ENCODE results near the gene PTPN14. TPM values are rescaled to one million over a fixed set of nuclear protein-coding genes. Genes with fewer than 3 reads are reported as not detected.
A peak's percentile ranks its signal among the peaks of the same experiment; 100 is the strongest.

Gene PTPN14
- total RNA-seq, 1 experiment from 2014 or later, result 88.4 TPM

DNA sequence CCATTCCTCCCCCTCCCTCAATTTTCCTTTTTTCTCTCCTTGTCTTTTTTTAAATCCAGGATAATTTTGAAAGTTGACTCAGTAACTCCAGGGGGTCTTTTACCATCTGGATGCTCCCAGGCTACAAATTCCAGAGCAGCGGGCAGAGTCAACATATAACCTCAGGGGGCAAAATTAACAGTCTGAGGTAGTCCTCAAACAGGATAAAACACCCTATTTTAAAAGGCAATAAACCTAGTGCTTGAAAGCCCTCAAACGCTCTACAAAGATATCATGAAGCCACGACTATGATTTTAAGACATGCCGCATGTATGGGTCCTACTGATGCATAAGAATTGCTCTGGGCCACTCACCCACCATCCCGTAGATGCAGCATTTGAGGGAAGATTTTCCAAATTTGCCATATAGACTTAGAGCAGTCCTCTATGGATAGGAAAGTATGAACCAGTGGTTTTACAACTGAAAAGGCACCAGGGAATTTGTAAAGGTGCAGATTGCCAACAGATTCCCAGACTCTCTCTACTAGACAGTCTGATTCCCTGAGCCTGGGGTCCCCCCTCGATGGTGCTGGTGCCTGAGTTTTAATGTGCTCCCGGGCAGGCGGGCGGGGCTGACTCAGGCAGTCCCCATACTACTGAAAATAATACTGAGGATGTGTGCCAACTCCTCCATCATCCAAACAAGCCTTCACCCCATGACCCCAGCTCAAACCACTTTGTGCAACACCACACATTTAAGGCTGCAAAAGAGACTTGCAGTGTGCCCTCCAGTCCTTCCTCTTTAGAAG, 37.2 kb downstream of the PTPN14 start:
- ATAC-seq (peak; percentile 81), DNase-seq (ENCODE audit: low spot score) (no peak)
- Mint-ChIP-seq H3K9me3 (peaks cover 30% of the 10 kb centered on the region), H3K27me3 (ENCODE audit: low read depth) (peaks cover 10% of the 10 kb centered on the region), H3K4me1 (peaks cover 45% of the 10 kb centered on the region), H3K36me3 (peaks cover 32% of the 10 kb centered on the region), H3K27ac (peak overlapping the region; percentile 5), H3K4me3 (peak overlapping the region; percentile 6)
- TF ChIP-seq, protein P1, sequence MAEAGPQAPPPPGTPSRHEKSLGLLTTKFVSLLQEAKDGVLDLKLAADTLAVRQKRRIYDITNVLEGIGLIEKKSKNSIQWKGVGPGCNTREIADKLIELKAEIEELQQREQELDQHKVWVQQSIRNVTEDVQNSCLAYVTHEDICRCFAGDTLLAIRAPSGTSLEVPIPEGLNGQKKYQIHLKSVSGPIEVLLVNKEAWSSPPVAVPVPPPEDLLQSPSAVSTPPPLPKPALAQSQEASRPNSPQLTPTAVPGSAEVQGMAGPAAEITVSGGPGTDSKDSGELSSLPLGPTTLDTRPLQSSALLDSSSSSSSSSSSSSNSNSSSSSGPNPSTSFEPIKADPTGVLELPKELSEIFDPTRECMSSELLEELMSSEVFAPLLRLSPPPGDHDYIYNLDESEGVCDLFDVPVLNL (CRISPR knock-in tag; IDR thresholded peaks at IDR 0.05; ENCODE audit: borderline replicate concordance, low read depth), result no peak
- TF ChIP-seq CREM (CRISPR knock-in tag; IDR thresholded peaks at IDR 0.05), result no peak
- TF ChIP-seq ZNF423 (CRISPR knock-in tag; IDR thresholded peaks at IDR 0.05), result peak; percentile 76; the same call in 1 of the 2 replicates
- no peak for TF ChIP-seq SMAD4 (CRISPR knock-in tag; IDR thresholded peaks at IDR 0.05)
- TF ChIP-seq, protein P2, sequence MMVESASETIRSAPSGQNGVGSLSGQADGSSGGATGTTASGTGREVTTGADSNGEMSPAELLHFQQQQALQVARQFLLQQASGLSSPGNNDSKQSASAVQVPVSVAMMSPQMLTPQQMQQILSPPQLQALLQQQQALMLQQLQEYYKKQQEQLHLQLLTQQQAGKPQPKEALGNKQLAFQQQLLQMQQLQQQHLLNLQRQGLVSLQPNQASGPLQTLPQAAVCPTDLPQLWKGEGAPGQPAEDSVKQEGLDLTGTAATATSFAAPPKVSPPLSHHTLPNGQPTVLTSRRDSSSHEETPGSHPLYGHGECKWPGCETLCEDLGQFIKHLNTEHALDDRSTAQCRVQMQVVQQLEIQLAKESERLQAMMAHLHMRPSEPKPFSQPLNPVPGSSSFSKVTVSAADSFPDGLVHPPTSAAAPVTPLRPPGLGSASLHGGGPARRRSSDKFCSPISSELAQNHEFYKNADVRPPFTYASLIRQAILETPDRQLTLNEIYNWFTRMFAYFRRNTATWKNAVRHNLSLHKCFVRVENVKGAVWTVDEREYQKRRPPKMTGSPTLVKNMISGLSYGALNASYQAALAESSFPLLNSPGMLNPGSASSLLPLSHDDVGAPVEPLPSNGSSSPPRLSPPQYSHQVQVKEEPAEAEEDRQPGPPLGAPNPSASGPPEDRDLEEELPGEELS (CRISPR knock-in tag; IDR thresholded peaks at IDR 0.05), result no peak
- no peak for TF ChIP-seq HMGA2 (CRISPR knock-in tag; IDR thresholded peaks at IDR 0.05)
- ChIA-PET POLR2A (no interaction called here), CTCF (no interaction called here)

DNA sequence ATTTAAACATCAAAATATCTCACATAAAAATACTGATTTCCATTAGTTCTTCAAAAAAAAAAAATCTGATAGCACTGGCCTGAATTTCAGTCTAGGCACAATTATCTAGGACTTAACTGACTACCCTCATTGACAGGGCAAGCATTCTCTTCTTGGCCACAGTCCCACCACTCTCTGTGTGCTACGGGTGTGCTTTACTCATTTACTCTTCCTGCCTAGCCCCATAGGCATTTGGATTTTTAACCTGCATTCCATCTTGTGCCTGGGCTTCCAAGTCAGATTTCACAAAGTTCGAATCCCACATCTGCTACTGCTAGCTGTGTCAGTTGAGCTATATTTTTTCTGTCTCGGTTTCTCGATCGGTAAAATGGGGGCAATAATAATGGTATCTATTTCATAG, 38.0 kb downstream of the PTPN14 start:
- DNase-seq (ENCODE audit: low spot score), result no peak
- no peak for ATAC-seq
- ChIA-PET POLR2A (no interaction called here), CTCF (no interaction called here)
- Mint-ChIP-seq H3K9me3 (peaks cover 36% of the 10 kb centered on the region), H3K4me3 (no peak overlapping the region), H3K4me1 (peaks cover 46% of the 10 kb centered on the region), H3K36me3 (peaks cover 39% of the 10 kb centered on the region), H3K27ac (no peak overlapping the region; the same call in 1 of the 2 replicates), H3K27me3 (ENCODE audit: low read depth) (peaks cover 10% of the 10 kb centered on the region)
- TF ChIP-seq, protein P3, sequence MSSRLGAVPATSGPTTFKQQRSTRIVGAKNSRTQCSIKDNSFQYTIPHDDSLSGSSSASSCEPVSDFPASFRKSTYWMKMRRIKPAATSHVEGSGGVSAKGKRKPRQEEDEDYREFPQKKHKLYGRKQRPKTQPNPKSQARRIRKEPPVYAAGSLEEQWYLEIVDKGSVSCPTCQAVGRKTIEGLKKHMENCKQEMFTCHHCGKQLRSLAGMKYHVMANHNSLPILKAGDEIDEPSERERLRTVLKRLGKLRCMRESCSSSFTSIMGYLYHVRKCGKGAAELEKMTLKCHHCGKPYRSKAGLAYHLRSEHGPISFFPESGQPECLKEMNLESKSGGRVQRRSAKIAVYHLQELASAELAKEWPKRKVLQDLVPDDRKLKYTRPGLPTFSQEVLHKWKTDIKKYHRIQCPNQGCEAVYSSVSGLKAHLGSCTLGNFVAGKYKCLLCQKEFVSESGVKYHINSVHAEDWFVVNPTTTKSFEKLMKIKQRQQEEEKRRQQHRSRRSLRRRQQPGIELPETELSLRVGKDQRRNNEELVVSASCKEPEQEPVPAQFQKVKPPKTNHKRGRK (CRISPR knock-in tag; IDR thresholded peaks at IDR 0.05; ENCODE audit: borderline replicate concordance), result no peak
- TF ChIP-seq, protein P4, sequence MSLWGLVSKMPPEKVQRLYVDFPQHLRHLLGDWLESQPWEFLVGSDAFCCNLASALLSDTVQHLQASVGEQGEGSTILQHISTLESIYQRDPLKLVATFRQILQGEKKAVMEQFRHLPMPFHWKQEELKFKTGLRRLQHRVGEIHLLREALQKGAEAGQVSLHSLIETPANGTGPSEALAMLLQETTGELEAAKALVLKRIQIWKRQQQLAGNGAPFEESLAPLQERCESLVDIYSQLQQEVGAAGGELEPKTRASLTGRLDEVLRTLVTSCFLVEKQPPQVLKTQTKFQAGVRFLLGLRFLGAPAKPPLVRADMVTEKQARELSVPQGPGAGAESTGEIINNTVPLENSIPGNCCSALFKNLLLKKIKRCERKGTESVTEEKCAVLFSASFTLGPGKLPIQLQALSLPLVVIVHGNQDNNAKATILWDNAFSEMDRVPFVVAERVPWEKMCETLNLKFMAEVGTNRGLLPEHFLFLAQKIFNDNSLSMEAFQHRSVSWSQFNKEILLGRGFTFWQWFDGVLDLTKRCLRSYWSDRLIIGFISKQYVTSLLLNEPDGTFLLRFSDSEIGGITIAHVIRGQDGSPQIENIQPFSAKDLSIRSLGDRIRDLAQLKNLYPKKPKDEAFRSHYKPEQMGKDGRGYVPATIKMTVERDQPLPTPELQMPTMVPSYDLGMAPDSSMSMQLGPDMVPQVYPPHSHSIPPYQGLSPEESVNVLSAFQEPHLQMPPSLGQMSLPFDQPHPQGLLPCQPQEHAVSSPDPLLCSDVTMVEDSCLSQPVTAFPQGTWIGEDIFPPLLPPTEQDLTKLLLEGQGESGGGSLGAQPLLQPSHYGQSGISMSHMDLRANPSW (CRISPR knock-in tag; conservative IDR thresholded peaks at IDR 0.05; ENCODE audit: low read depth), result no peak
- no peak for TF ChIP-seq TP53 (CRISPR knock-in tag; IDR thresholded peaks at IDR 0.05)
- no peak for TF ChIP-seq CREM (CRISPR knock-in tag; IDR thresholded peaks at IDR 0.05)
- TF ChIP-seq, protein P5, sequence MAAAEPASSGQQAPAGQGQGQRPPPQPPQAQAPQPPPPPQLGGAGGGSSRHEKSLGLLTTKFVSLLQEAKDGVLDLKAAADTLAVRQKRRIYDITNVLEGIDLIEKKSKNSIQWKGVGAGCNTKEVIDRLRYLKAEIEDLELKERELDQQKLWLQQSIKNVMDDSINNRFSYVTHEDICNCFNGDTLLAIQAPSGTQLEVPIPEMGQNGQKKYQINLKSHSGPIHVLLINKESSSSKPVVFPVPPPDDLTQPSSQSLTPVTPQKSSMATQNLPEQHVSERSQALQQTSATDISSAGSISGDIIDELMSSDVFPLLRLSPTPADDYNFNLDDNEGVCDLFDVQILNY (CRISPR knock-in tag; IDR thresholded peaks at IDR 0.05), result no peak
- no peak for TF ChIP-seq SP1 (CRISPR knock-in tag; conservative IDR thresholded peaks at IDR 0.05)
- TF ChIP-seq GABPB1 (CRISPR knock-in tag; IDR thresholded peaks at IDR 0.05), result no peak
- TF ChIP-seq, protein P6, sequence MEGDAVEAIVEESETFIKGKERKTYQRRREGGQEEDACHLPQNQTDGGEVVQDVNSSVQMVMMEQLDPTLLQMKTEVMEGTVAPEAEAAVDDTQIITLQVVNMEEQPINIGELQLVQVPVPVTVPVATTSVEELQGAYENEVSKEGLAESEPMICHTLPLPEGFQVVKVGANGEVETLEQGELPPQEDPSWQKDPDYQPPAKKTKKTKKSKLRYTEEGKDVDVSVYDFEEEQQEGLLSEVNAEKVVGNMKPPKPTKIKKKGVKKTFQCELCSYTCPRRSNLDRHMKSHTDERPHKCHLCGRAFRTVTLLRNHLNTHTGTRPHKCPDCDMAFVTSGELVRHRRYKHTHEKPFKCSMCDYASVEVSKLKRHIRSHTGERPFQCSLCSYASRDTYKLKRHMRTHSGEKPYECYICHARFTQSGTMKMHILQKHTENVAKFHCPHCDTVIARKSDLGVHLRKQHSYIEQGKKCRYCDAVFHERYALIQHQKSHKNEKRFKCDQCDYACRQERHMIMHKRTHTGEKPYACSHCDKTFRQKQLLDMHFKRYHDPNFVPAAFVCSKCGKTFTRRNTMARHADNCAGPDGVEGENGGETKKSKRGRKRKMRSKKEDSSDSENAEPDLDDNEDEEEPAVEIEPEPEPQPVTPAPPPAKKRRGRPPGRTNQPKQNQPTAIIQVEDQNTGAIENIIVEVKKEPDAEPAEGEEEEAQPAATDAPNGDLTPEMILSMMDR (IDR thresholded peaks at IDR 0.05), result no peak
- no peak for TF ChIP-seq ZNF671 (CRISPR knock-in tag; IDR thresholded peaks at IDR 0.05)
- TF ChIP-seq OVOL2 (CRISPR knock-in tag; IDR thresholded peaks at IDR 0.05; ENCODE audit: borderline replicate concordance), result no peak
- TF ChIP-seq, protein P7, sequence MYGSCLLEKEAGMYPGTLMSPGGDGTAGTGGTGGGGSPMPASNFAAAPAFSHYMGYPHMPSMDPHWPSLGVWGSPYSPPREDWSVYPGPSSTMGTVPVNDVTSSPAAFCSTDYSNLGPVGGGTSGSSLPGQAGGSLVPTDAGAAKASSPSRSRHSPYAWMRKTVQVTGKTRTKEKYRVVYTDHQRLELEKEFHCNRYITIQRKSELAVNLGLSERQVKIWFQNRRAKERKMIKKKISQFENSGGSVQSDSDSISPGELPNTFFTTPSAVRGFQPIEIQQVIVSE (CRISPR knock-in tag; IDR thresholded peaks at IDR 0.05; ENCODE audit: borderline replicate concordance), result no peak
- TF ChIP-seq NFE2L1 (CRISPR knock-in tag; IDR thresholded peaks at IDR 0.05), result no peak
- TF ChIP-seq, protein P8, sequence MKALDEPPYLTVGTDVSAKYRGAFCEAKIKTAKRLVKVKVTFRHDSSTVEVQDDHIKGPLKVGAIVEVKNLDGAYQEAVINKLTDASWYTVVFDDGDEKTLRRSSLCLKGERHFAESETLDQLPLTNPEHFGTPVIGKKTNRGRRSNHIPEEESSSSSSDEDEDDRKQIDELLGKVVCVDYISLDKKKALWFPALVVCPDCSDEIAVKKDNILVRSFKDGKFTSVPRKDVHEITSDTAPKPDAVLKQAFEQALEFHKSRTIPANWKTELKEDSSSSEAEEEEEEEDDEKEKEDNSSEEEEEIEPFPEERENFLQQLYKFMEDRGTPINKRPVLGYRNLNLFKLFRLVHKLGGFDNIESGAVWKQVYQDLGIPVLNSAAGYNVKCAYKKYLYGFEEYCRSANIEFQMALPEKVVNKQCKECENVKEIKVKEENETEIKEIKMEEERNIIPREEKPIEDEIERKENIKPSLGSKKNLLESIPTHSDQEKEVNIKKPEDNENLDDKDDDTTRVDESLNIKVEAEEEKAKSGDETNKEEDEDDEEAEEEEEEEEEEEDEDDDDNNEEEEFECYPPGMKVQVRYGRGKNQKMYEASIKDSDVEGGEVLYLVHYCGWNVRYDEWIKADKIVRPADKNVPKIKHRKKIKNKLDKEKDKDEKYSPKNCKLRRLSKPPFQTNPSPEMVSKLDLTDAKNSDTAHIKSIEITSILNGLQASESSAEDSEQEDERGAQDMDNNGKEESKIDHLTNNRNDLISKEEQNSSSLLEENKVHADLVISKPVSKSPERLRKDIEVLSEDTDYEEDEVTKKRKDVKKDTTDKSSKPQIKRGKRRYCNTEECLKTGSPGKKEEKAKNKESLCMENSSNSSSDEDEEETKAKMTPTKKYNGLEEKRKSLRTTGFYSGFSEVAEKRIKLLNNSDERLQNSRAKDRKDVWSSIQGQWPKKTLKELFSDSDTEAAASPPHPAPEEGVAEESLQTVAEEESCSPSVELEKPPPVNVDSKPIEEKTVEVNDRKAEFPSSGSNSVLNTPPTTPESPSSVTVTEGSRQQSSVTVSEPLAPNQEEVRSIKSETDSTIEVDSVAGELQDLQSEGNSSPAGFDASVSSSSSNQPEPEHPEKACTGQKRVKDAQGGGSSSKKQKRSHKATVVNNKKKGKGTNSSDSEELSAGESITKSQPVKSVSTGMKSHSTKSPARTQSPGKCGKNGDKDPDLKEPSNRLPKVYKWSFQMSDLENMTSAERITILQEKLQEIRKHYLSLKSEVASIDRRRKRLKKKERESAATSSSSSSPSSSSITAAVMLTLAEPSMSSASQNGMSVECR (CRISPR knock-in tag; IDR thresholded peaks at IDR 0.05; ENCODE audit: borderline replicate concordance), result no peak
- TF ChIP-seq ZNF423 (CRISPR knock-in tag; IDR thresholded peaks at IDR 0.05), result no peak
